IPS-15b (cell line): Measurements from ENCODE around the gene EDAR.

Experiments used
- H3K27me3 ChIP-seq: one replicate; pipeline ENCODE4 v1.6.1; 2013; ENCODE audit warnings: low read length; ENCODE audit not compliant: control insufficient read depth, insufficient read depth
- H3K36me3 ChIP-seq: one replicate; pipeline ENCODE4 v1.6.1; 2013; ENCODE audit warnings: low read length; ENCODE audit not compliant: control insufficient read depth, insufficient read depth
- H3K4me1 ChIP-seq: one replicate; pipeline ENCODE4 v1.6.1; 2013; ENCODE audit warnings: mild to moderate bottlenecking, low read length; ENCODE audit not compliant: control insufficient read depth, insufficient read depth
- H3K4me3 ChIP-seq: one replicate; pipeline ENCODE4 v1.5.1; 2013; ENCODE audit warnings: low read depth, low read length
- H3K9ac ChIP-seq: one replicate; pipeline ENCODE4 v1.6.1; 2013; ENCODE audit warnings: low read depth, mild to moderate bottlenecking, low read length
- H3K9me3 ChIP-seq: one replicate; pipeline ENCODE4 v1.6.1; 2013; ENCODE audit warnings: mild to moderate bottlenecking, low read length; ENCODE audit not compliant: control insufficient read depth, insufficient read depth

The EDAR gene

GRCh38 chr2:108960006-108960405 is 29.0 kb downstream of the EDAR start:
- Histone ChIP-seq H3K9ac (no peak overlapping the region), H3K4me3 (no peak overlapping the region), H3K9me3 (no peaks in the 10 kb centered on the region), H3K27me3 (no peaks in the 10 kb centered on the region), H3K36me3 (no peaks in the 10 kb centered on the region), H3K4me1 (no peaks in the 10 kb centered on the region)

- Histone ChIP-seq H3K27me3 (no peaks in the 10 kb centered on the region), H3K36me3 (no peaks in the 10 kb centered on the region), H3K4me1 (no peaks in the 10 kb centered on the region), H3K9me3 (no peaks in the 10 kb centered on the region), H3K4me3 (no peak overlapping the region), H3K9ac (no peak overlapping the region)
Observed at GRCh38 chr2:108959401-108959800, 29.6 kb downstream of the EDAR start.

- Histone ChIP-seq H3K36me3 (no peaks in the 10 kb centered on the region), H3K4me1 (no peaks in the 10 kb centered on the region)
Observed at GRCh38 chr2:108958632-108959341, 30.2 kb downstream of the EDAR start.

GRCh38 chr2:108958002-108958401 is 31.0 kb downstream of the EDAR start:
- no peak overlapping the region for H3K4me3 ChIP-seq
- H3K27me3 ChIP-seq = no peaks in the 10 kb centered on the region
- no peaks in the 10 kb centered on the region for H3K9me3 ChIP-seq

More at GRCh38 chr2:108958632-108959341, 30.2 kb downstream of the EDAR start:
- Histone ChIP-seq H3K27me3 (no peaks in the 10 kb centered on the region), H3K9ac (no peak overlapping the region), H3K9me3 (no peaks in the 10 kb centered on the region), H3K4me3 (no peak overlapping the region)

GRCh38 chr2:108956375-108956774 is 32.6 kb downstream of the EDAR start:
- no peaks in the 10 kb centered on the region for H3K36me3 ChIP-seq
- no peak overlapping the region for H3K4me3 ChIP-seq
- no peaks in the 10 kb centered on the region for H3K9me3 ChIP-seq
- no peaks in the 10 kb centered on the region for H3K4me1 ChIP-seq
- no peak overlapping the region for H3K9ac ChIP-seq
- H3K27me3 ChIP-seq = no peaks in the 10 kb centered on the region

More at GRCh38 chr2:108958002-108958401, 31.0 kb downstream of the EDAR start:
- no peak overlapping the region for H3K9ac ChIP-seq
- no peaks in the 10 kb centered on the region for H3K4me1 ChIP-seq
- no peaks in the 10 kb centered on the region for H3K36me3 ChIP-seq

- Histone ChIP-seq H3K27me3 (no peaks in the 10 kb centered on the region), H3K36me3 (no peaks in the 10 kb centered on the region), H3K4me1 (no peaks in the 10 kb centered on the region), H3K9ac (no peak overlapping the region), H3K9me3 (peaks cover 5% of the 10 kb centered on the region), H3K4me3 (no peak overlapping the region)
Observed at GRCh38 chr2:108950369-108951135, 38.5 kb downstream of the EDAR start.

- Histone ChIP-seq H3K4me1 (no peaks in the 10 kb centered on the region), H3K27me3 (no peaks in the 10 kb centered on the region), H3K9ac (no peak overlapping the region), H3K36me3 (no peaks in the 10 kb centered on the region), H3K9me3 (peaks cover 5% of the 10 kb centered on the region), H3K4me3 (no peak overlapping the region)
Observed at GRCh38 chr2:108949316-108950239, 39.4 kb downstream of the EDAR start.

GRCh38 chr2:108947271-108947907 is 41.6 kb downstream of the EDAR start:
- Histone ChIP-seq H3K9ac (no peak overlapping the region), H3K4me1 (no peaks in the 10 kb centered on the region)

GRCh38 chr2:108946442-108946841 is 42.6 kb downstream of the EDAR start:
- Histone ChIP-seq H3K4me3 (no peak overlapping the region), H3K27me3 (no peaks in the 10 kb centered on the region)

More at GRCh38 chr2:108947271-108947907, 41.6 kb downstream of the EDAR start:
- no peaks in the 10 kb centered on the region for H3K36me3 ChIP-seq
- H3K4me3 ChIP-seq = no peak overlapping the region
- H3K27me3 ChIP-seq = no peaks in the 10 kb centered on the region
- H3K9me3 ChIP-seq = peaks cover 5% of the 10 kb centered on the region

GRCh38 chr2:108945969-108946368 is 43.1 kb downstream of the EDAR start:
- H3K4me3 ChIP-seq = no peak overlapping the region
- no peaks in the 10 kb centered on the region for H3K4me1 ChIP-seq
- no peaks in the 10 kb centered on the region for H3K36me3 ChIP-seq
- no peaks in the 10 kb centered on the region for H3K27me3 ChIP-seq
- peaks cover 5% of the 10 kb centered on the region for H3K9me3 ChIP-seq
- H3K9ac ChIP-seq = no peak overlapping the region

More at GRCh38 chr2:108946442-108946841, 42.6 kb downstream of the EDAR start:
- Histone ChIP-seq H3K36me3 (no peaks in the 10 kb centered on the region), H3K4me1 (no peaks in the 10 kb centered on the region), H3K9me3 (peaks cover 5% of the 10 kb centered on the region), H3K9ac (no peak overlapping the region)
